Caki2 (cell line): ENCODE data around the gene SNCAIP. TPM values are rescaled to one million over a fixed set of nuclear protein-coding genes. Genes with fewer than 3 reads are reported as not detected.
"Not testable (repeated sequence)": the region's sequence is repeated elsewhere in the genome, so short reads cannot be mapped to it uniquely, and the experiment has no call there.

Source experiments
- DNase-seq: peaks from one replicate; pipeline ENCODE4 v3.0.0-alpha.2; 2015; ENCODE audit warnings: low read depth
- in situ Hi-C: cut with HindIII; loops from 2 replicates; pipeline ENCODE4 v1.10.0; 2016; ENCODE audit warnings: low sequenced_read_pairs, low pct_unique_long_range_greater_than_20kb, mixed read lengths
- total RNA-seq: library from RNA; depleted of rRNA; stranded (reverse); fragments of >200 nt; shearing (Covaris generic); gene quantifications from 2 replicates; pipeline ENCODE4 v1.2.3, GENCODE V29; 2014; ENCODE audit warnings: low replicate concordance

The SNCAIP gene
- total RNA-seq, 1 experiment from 2014 or later, result not detected

- DNase-seq, result no peak
- in situ Hi-C loops, result no loop called here
Measured at GRCh38 chr5:122351416-122352157, 39.5 kb downstream of the SNCAIP start.

DNA sequence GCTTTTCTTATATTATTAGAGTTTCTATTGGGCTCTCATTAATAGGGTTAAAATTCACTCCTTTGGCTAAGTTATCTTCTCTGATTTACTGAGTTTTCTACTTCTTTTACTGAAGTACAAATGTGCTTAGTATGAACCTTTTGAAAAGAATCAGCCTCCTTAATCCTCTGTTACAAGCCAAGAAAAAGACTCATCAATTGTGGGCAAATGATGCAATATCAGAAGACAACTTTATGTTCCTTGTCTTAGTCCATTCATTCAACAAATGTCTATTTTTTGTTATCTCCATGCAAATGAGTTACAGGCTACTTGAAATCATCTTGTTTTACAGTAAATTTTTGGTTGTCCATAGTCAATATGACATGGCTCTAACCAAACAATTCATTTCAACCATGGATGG lies 40.3 kb downstream of the SNCAIP start:
- in situ Hi-C loops, result no loop called here

GRCh38 chr5:122353361-122353760 lies 41.3 kb downstream of the SNCAIP start:
- DNase-seq, in situ Hi-C loops: not testable (repeated sequence)

More for the DNA sequence above, 40.3 kb downstream of the SNCAIP start:
- DNase-seq, result no peak

DNA sequence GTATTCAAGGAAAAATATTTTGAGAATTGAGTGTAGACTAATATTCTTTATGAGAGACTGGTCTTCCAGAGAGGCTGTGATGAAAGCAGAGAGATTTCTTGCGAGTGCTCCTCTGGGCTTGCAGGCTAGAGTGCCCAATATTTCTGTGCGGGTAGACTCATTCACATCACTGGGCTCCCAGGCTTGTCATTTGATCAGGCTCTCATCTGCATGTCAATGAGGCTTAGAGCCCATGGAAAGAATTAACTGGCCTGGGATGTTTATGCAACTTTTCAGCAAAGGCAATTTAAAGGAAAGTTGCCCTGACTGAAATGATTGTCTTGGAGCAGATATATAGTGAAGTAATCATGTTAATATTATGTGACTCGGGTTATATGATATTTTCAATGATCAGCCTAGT lies 42.3 kb downstream of the SNCAIP start:
- in situ Hi-C loops, result no loop called here
- no peak for DNase-seq

DNA sequence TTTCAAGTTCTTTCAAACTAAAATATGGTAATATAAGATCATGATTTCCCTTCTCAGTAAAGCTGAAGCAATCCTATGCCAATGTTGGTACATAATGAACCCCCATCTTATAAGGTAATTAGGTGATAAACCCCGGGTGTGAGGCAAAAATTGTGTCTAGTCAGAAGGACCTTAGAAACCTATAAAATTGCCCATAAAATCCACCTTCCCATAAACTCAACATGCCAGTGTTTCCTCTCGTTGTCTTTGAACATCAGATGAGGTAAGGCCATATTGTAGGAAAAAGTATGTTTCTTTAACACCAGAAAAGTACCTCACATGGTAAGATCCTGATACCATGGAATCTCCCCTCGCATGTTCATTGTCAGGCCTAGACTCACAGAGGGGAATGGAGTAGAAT lies 43.3 kb downstream of the SNCAIP start:
- in situ Hi-C loops, result no loop called here
- no peak for DNase-seq

DNA sequence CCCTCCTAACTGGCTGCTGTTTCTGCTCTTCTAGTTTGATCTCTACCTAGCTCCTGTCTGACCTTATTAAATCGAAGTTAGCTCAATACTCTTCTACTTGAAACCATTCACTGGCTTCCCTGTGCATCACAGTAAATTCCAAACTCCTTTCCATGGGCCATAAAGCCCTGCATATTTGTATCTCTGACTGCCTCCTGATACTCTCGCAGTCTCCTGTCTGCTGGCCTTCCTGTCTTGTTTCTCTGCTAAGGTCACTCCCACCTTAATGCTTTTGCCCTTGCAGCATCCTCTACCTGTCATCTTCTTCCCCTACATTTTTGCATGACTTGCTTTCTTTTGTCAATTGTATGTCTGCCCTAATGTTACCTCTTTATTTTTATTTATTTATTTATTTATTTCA lies 44.8 kb downstream of the SNCAIP start:
- in situ Hi-C loops, result no loop called here
- no peak for DNase-seq

- in situ Hi-C loops, result no loop called here
- DNase-seq, result no peak
Measured at GRCh38 chr5:122358372-122358979, 46.4 kb downstream of the SNCAIP start.

- no peak for DNase-seq
- in situ Hi-C loops, result no loop called here
Measured at GRCh38 chr5:122362361-122362760, 50.3 kb downstream of the SNCAIP start.

DNA sequence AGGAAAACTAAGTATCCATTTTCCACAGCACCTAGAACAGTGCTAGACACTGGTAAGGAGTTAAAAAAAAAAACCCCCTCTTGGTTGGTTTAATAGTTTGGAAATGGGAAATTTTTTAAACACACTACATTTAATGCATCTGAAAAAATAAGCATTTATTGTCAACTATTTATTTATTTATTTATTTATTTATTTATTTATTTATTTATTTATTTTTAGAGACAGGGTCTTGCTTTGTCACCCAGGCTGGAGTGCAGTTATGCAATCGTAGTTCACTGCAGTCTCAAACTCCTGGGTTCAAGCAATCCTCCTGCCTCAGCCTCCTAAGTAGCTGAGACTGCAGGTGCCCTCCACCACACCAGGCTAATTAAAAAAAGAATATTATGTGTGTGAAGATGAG lies 51.6 kb downstream of the SNCAIP start:
- no peak for DNase-seq
- in situ Hi-C loops, result no loop called here

- in situ Hi-C loops, result no loop called here
- no peak for DNase-seq
Measured at GRCh38 chr5:122366501-122366900, 54.5 kb downstream of the SNCAIP start.

DNA sequence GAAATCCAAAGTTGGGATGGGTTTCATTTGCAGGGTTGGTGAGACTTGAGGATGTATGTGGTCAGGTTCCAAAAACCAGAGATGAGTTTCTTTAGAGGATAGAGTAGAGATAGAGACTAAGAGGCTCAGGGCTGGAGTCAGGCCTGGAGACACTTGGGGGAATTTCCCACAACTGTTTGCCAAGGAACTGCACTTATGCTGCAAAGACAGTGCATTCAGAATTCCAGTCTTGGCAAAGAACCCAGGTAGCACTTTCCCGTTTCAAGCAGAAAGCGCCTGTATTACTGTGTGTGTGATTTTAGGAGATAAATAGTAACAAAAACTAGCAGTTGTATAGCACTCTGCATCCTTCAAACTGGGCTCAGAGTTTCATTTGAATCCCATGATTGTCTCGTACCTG lies 55.4 kb downstream of the SNCAIP start:
- DNase-seq, result no peak
- in situ Hi-C loops, result no loop called here

DNA sequence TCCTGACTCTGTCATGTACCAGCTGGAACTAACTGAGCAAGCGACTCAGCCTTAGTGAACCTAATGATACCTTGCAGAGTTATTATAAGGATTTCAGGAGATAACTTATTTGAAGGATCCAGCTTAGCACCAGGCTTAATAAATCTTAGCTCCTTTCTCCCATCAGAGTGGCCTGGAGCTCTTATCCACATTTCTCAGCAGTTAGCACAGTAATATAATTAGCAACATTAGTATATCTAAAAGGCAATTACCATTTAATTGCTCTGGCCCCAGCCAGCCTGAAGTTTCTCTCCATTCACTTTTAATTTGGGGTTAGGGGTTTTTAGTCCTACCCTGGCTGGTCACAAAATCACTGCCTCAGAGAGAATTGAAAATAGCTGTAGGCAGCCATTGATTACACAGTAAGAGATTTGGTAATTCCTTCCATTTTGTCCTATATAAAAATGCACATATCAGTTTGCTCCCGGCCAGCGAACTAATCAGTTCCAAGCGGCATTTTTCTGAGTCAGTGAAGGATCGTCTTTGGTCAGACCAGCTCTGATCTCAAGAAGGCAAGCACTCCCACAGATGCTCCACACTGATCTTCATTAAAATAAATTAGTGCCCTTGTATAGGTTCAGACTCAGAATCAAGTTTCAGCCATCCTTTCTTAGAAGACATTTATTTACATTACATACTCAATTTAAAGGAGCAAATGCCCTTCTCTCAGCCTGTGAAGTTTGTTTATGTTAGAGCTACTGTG lies 56.6 kb downstream of the SNCAIP start:
- DNase-seq, result no peak
- in situ Hi-C loops, result no loop called here

GRCh38 chr5:122369253-122369815 lies 57.3 kb downstream of the SNCAIP start:
- in situ Hi-C loops, result no loop called here

DNA sequence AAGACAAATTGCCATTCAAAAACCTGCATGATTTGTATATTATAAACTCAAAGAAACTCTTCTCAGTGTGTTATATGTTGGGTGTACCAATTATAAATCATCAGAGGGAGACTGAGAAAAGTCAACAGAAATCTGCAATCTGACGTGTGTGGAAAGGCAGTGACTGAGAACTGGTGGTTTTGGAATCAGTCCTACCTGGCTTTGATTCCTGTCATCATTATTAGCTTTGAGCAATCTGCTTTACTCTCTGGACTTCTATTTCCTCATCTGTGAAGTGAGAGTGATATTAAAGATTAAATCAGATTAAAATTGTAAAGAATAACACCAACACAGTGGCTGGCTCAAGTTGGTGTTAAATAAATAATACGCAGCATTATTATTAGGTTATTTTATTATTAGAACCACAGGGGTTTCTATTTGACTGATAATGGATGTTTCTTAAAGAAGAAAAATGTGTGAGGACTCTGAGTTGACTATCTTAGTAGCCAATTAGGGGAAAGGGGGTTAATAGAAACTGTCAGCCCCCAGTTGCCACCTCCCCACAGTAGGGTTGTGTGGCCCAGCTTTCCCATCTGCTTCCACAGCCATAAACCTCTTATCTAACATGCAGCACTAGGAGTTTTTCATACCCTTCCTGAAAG lies 59.6 kb downstream of the SNCAIP start:
- DNase-seq, result no peak
- in situ Hi-C loops, result no loop called here

More at GRCh38 chr5:122369253-122369815, 57.3 kb downstream of the SNCAIP start:
- no peak for DNase-seq

DNA sequence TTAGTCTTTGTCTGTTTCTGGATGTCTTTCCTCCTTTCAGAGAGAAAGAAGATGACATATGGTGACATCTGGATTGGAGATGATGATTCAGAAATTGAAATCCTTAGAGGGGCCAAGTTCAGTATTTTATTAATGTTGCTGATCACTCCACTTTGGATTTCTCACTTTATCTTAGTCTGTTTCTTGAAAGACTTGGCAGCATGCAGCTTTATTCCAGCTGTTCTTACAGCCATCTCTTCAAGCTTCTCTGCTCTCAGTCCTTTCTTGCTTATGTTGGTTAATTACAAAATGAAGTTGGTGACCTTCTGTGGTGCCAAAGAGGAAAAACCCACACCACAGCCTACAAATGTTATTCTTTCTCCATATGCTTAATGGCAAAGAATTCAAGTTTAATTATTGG lies 62.1 kb downstream of the SNCAIP start:
- in situ Hi-C loops, result no loop called here
- no peak for DNase-seq

DNA sequence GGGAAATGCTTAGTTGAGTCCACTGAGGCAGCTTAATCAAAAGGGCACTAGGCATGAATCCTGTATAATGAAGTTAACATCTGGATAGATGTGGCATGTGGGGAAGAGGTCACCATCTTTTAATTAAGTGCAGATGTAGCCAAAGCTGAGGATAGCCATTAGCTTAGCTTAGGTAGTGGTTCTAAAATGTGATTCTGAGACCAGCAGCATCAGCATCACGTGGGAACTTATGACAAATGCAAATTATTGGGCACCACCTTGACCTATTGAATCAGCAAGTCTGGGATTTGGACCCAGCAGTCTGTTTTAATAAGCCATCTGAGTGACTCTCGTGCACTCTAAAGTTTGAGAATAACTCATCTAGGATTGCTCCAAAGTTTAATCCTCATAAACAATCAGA lies 63.8 kb downstream of the SNCAIP start:
- DNase-seq, result no peak
- in situ Hi-C loops, result no loop called here

- DNase-seq, result no peak
- in situ Hi-C loops, result no loop called here
Measured at GRCh38 chr5:122376250-122376649, 64.2 kb downstream of the SNCAIP start.

- in situ Hi-C loops, result no loop called here
Measured at GRCh38 chr5:122377026-122377425, 65.0 kb downstream of the SNCAIP start.

DNA sequence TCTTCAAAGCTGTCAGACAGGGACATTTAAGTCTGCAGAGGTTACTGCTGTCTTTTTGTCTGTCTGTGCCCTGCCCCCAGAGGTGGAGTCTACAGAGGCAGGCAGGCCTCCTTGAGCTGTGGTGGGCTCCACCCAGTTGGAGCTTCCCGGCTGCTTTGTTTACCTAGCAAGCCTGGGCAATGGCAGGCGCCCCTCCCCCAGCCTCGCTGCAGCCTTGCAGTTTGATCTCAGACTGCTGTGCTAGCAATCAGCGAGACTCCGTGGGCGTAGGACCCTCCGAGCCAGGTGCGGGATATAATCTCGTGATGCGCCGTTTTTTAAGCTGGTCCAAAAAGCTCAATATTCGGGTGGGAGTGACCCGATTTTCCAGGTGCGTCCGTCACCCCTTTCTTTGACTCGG lies 70.9 kb downstream of the SNCAIP start:
- DNase-seq, in situ Hi-C loops: not testable (repeated sequence)

More at GRCh38 chr5:122377026-122377425, 65.0 kb downstream of the SNCAIP start:
- no peak for DNase-seq
